ENCODE data around the gene KDM1B. TPM values are rescaled to one million over a fixed set of nuclear protein-coding genes. Genes with fewer than 3 reads are reported as not detected.

KDM1B gene
- total and polyA plus RNA-seq, 9 donors, result 4.7 to 21.7 (median 13.7) TPM

- WGBS, 3 donors, result 1% methylated on average over 31 to 34 of the region's 34 CpGs
- H3K27ac ChIP-seq, result peak within 1 kb of the TSS; percentile 50 to 70
- intact Hi-C loops (cut with DNase I), result loop anchor here in 1 of 4 donors (10.0 kb wide), 1 partner anchor 110 kb away; the partner anchor contains the start of gene DEK
- peaks cover 2% of the 10 kb centered on the region for H3K4me1 ChIP-seq (ENCODE audit: insufficient read depth)
- H3K27me3 ChIP-seq, result no peaks in the 10 kb centered on the region
- H3K36me3 ChIP-seq, result no peaks in the 10 kb centered on the region
- H3K4me3 ChIP-seq, result peak within 1 kb of the TSS; percentile 97
- no peaks in the 10 kb centered on the region for H3K9me3 ChIP-seq
- peak; percentile 72 for TF ChIP-seq POLR2A (IDR thresholded peaks at IDR 0.05)
- no peak for TF ChIP-seq EP300 (IDR thresholded peaks at IDR 0.05)
- TF ChIP-seq CTCF (IDR thresholded peaks at IDR 0.05), result no peak
- DNase-seq, result peak in 1 of 5 donors; percentile 37
These were observed 594 bp upstream of the KDM1B start, which contains the start of gene TPMT for GRCh38 chr6:18154507-18155149. Gene TPMT, minus strand, starts transcription at chr6:18155077. Its CDS starts 5,950 bp downstream, at chr6:18149127.

- Histone ChIP-seq H3K36me3 (no peaks in the 10 kb centered on the region), H3K27ac (peak overlapping the region in 1 of 2 donors; percentile 24), H3K27me3 (no peaks in the 10 kb centered on the region), H3K4me1 (ENCODE audit: insufficient read depth) (peaks cover 2% of the 10 kb centered on the region), H3K4me3 (peak overlapping the region; percentile 97), H3K9me3 (no peaks in the 10 kb centered on the region)
- WGBS, 3 donors, result 1 to 2% (median 1%) methylated on average over 26 of the region's 26 CpGs
- no peak for TF ChIP-seq EP300 (IDR thresholded peaks at IDR 0.05)
- no peak for TF ChIP-seq CTCF (IDR thresholded peaks at IDR 0.05)
- no peak for TF ChIP-seq POLR2A (IDR thresholded peaks at IDR 0.05)
- peak in 4 of 5 donors; percentile 28 to 53 (median 40) for DNase-seq
- intact Hi-C loops (cut with DNase I), result loop anchor here in 1 of 4 donors (10.0 kb wide), 1 partner anchor 109 kb away; the partner anchor contains the start of gene DEK
These were observed 721 bp downstream of the KDM1B start for GRCh38 chr6:18155864-18156421.

- Histone ChIP-seq H3K9me3 (no peaks in the 10 kb centered on the region), H3K36me3 (no peaks in the 10 kb centered on the region), H3K27ac (no peak overlapping the region), H3K4me1 (ENCODE audit: insufficient read depth) (peaks cover 2% of the 10 kb centered on the region), H3K4me3 (no peak overlapping the region), H3K27me3 (no peaks in the 10 kb centered on the region)
- no peak for DNase-seq
- 93 to 100% (median 95%) methylated on average over 1 of the region's 1 CpG for whole genome bisulfite sequencing, 3 donors
- TF ChIP-seq EP300 (IDR thresholded peaks at IDR 0.05) (no peak), CTCF (IDR thresholded peaks at IDR 0.05) (no peak), POLR2A (IDR thresholded peaks at IDR 0.05) (no peak)
- intact Hi-C loops (cut with DNase I), result no loop called here
These were observed 5.7 kb downstream of the KDM1B start for GRCh38 chr6:18160911-18161310.

GRCh38 chr6:18161431-18161830, 6.2 kb downstream of the KDM1B start:
- TF ChIP-seq EP300 (IDR thresholded peaks at IDR 0.05) (no peak), POLR2A (IDR thresholded peaks at IDR 0.05) (no peak), CTCF (IDR thresholded peaks at IDR 0.05) (no peak)
- H3K27ac ChIP-seq, result no peak overlapping the region
- no peak overlapping the region for H3K4me3 ChIP-seq
- 90 to 96% (median 91%) methylated on average over 2 of the region's 2 CpGs for WGBS, 3 donors
- no peak for DNase-seq
- H3K36me3 ChIP-seq, result no peaks in the 10 kb centered on the region
- intact Hi-C loops (cut with DNase I), result no loop called here
- no peaks in the 10 kb centered on the region for H3K9me3 ChIP-seq
- H3K4me1 ChIP-seq (ENCODE audit: insufficient read depth), result no peaks in the 10 kb centered on the region
- no peaks in the 10 kb centered on the region for H3K27me3 ChIP-seq

Data from ovary (tissue), 9 donors.